ENCODE data around the gene STOX1. TPM values are rescaled to one million over a fixed set of nuclear protein-coding genes. Genes with fewer than 3 reads are reported as not detected.
"Not testable (repeated sequence)": the region's sequence is repeated elsewhere in the genome, so short reads cannot be mapped to it uniquely, and the experiment has no call there.

Gene STOX1
- total and polyA plus RNA-seq, 9 donors: 0.71 to 11.5 (median 1.3) TPM

- no peak for TF ChIP-seq CTCF (IDR thresholded peaks at IDR 0.05)
- no peak for TF ChIP-seq EP300 (IDR thresholded peaks at IDR 0.05)
- no peak for TF ChIP-seq POLR2A (IDR thresholded peaks at IDR 0.05)
- H3K27me3 ChIP-seq: no peaks in the 10 kb centered on the region
- no peak for DNase-seq
- whole genome bisulfite sequencing, 3 donors: 89 to 92% (median 90%) methylated on average over 4 of the region's 4 CpGs
- no peaks in the 10 kb centered on the region for H3K4me1 ChIP-seq (ENCODE audit: insufficient read depth)
- H3K9me3 ChIP-seq: no peaks in the 10 kb centered on the region
- H3K4me3 ChIP-seq: no peak overlapping the region
- intact Hi-C loops (cut with DNase I): no loop called here
- no peaks in the 10 kb centered on the region for H3K36me3 ChIP-seq
- H3K27ac ChIP-seq: no peak overlapping the region
Observed at GRCh38 chr10:68832601-68833000, 5.3 kb downstream of the STOX1 start.

- Histone ChIP-seq H3K9me3 (no peaks in the 10 kb centered on the region), H3K4me1 (ENCODE audit: insufficient read depth) (no peaks in the 10 kb centered on the region), H3K4me3 (no peak overlapping the region), H3K27me3 (no peaks in the 10 kb centered on the region), H3K36me3 (no peaks in the 10 kb centered on the region), H3K27ac (no peak overlapping the region)
- no peak for DNase-seq
- 88 to 91% (median 89%) methylated on average over 8 of the region's 8 CpGs for WGBS, 3 donors
- TF ChIP-seq CTCF (IDR thresholded peaks at IDR 0.05) (no peak), EP300 (IDR thresholded peaks at IDR 0.05) (no peak), POLR2A (IDR thresholded peaks at IDR 0.05) (no peak)
- intact Hi-C loops (cut with DNase I): no loop called here
Observed at GRCh38 chr10:68837626-68838322, 10.4 kb downstream of the STOX1 start.

GRCh38 chr10:68840650-68841049 is 13.3 kb downstream of the STOX1 start:
- H3K9me3 ChIP-seq; H3K27me3 ChIP-seq; intact Hi-C loops (cut with DNase I); H3K4me3 ChIP-seq; H3K27ac ChIP-seq; H3K4me1 ChIP-seq (ENCODE audit: insufficient read depth); DNase-seq; H3K36me3 ChIP-seq: not testable (repeated sequence)
- 93 to 97% (median 97%) methylated on average over 9 of the region's 9 CpGs for WGBS, 3 donors

GRCh38 chr10:68848281-68848680 is 20.9 kb downstream of the STOX1 start:
- Histone ChIP-seq H3K27ac (no peak overlapping the region), H3K9me3 (no peaks in the 10 kb centered on the region), H3K4me1 (ENCODE audit: insufficient read depth) (no peaks in the 10 kb centered on the region), H3K27me3 (no peaks in the 10 kb centered on the region), H3K4me3 (no peak overlapping the region), H3K36me3 (no peaks in the 10 kb centered on the region)
- WGBS, 3 donors: 86 to 90% (median 89%) methylated on average over 2 of the region's 2 CpGs
- no peak for TF ChIP-seq CTCF (IDR thresholded peaks at IDR 0.05)
- TF ChIP-seq POLR2A (IDR thresholded peaks at IDR 0.05): no peak
- TF ChIP-seq EP300 (IDR thresholded peaks at IDR 0.05): no peak
- DNase-seq: no peak
- intact Hi-C loops (cut with DNase I): no loop called here

- no peaks in the 10 kb centered on the region for H3K27me3 ChIP-seq
- no peaks in the 10 kb centered on the region for H3K4me1 ChIP-seq (ENCODE audit: insufficient read depth)
- intact Hi-C loops (cut with DNase I): no loop called here
- no peak overlapping the region for H3K4me3 ChIP-seq
- TF ChIP-seq EP300 (IDR thresholded peaks at IDR 0.05): no peak
- no peak for TF ChIP-seq POLR2A (IDR thresholded peaks at IDR 0.05)
- no peak for TF ChIP-seq CTCF (IDR thresholded peaks at IDR 0.05)
- no peaks in the 10 kb centered on the region for H3K9me3 ChIP-seq
- 69 to 77% (median 72%) methylated on average over 4 of the region's 4 CpGs for WGBS, 3 donors
- no peaks in the 10 kb centered on the region for H3K36me3 ChIP-seq
- no peak for DNase-seq
- no peak overlapping the region for H3K27ac ChIP-seq
Observed at GRCh38 chr10:68848806-68849205, 21.5 kb downstream of the STOX1 start.

Data from ovary (tissue), 9 donors.